ENCODE results near the gene ACACA.

Gene ACACA

DNA sequence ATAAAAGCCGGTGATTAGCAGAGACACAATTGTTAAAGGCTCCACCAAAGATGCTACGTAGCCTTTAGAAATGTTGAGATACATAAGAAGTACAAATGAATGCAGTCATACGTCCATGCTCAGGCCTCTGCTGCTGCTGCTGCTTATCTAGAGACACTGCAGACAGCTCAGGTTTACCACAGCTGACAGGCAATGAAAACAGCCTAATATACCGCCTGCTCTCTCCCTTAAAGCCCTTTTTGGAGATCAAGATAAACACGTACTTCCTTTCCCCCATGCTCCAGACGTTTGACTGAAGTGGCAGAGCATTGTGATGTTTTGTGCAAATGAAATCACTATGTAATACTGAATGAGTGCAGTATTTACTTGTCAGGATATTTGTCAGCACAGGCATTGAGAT, 272.6 kb downstream of the ACACA start:
- no peak for TF ChIP-seq CTCF (IDR thresholded peaks at IDR 0.05; ENCODE audit: poor library complexity, severe bottlenecking)
- DNase-seq (ENCODE audit: low spot score) (no peak), ATAC-seq (ENCODE audit: low read depth) (no peak)
- no peaks in the 10 kb centered on the region for H3K27me3 ChIP-seq (ENCODE audit: insufficient read depth, poor library complexity, severe bottlenecking)
- no peak overlapping the region for H3K27ac ChIP-seq (ENCODE audit: poor library complexity, severe bottlenecking)
- H3K36me3 ChIP-seq (ENCODE audit: low read depth): peaks cover 76% of the 10 kb centered on the region
- H3K4me3 ChIP-seq (ENCODE audit: severe bottlenecking): no peak overlapping the region
- H3K4me1 ChIP-seq (ENCODE audit: insufficient read depth, poor library complexity, severe bottlenecking): no peaks in the 10 kb centered on the region
- no peaks in the 10 kb centered on the region for H3K9me3 ChIP-seq (ENCODE audit: severe bottlenecking)

- Histone ChIP-seq H3K27ac (ENCODE audit: poor library complexity, severe bottlenecking) (no peak overlapping the region), H3K27me3 (ENCODE audit: insufficient read depth, poor library complexity, severe bottlenecking) (no peaks in the 10 kb centered on the region), H3K9me3 (ENCODE audit: severe bottlenecking) (no peaks in the 10 kb centered on the region), H3K4me1 (ENCODE audit: insufficient read depth, poor library complexity, severe bottlenecking) (no peaks in the 10 kb centered on the region), H3K36me3 (ENCODE audit: low read depth) (peaks cover 78% of the 10 kb centered on the region), H3K4me3 (ENCODE audit: severe bottlenecking) (no peak overlapping the region)
- no peak for TF ChIP-seq CTCF (IDR thresholded peaks at IDR 0.05; ENCODE audit: poor library complexity, severe bottlenecking)
- ATAC-seq (ENCODE audit: low read depth): no peak
- no peak for DNase-seq (ENCODE audit: low spot score)
These were observed 273.5 kb downstream of the ACACA start for GRCh38 chr17:37133136-37133535.

DNA sequence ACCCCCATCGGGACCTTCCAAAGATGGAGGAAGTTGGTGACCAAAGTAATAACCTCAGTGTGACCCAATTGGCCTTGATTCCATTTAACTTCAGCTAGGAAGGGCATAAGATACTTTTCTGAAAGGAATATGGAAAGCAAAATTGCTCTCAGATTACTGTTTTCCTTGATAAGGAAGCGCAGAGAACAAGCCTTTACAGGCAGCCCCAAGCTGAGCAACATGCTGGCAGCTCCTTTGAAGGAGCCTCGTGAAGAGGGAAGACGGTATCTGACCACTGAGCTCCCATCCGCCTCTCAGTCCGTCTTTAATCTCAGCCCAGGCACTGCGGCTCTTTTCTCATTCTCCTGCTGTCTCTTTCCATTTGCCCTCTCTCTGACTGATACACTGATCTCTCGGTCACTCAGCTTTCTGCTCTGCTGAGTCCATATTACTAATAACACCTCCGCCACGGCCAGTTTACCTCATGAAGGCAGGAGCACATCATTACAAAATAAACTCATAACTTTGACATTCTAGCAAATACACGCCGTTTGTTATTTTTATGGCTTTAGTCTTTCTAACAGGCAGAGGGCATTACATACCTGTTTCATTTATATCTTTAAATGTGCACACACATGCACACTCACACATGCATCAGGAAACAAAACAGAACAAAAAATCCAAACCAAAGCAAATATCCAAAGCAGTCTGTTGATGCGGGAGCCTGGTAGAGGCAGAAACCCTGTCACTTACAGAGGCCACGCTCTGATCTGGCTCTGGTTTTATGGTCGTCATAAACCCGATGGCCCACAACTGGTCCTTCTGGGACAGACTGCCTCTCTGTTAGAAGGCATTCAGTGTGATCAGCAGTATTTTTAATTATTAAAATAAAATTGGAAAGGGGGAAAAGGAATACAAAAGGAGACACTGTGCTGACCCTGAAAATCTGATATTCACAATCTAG, 274.7 kb downstream of the ACACA start:
- no peaks in the 10 kb centered on the region for H3K4me1 ChIP-seq (ENCODE audit: insufficient read depth, poor library complexity, severe bottlenecking)
- no peak overlapping the region for H3K4me3 ChIP-seq (ENCODE audit: severe bottlenecking)
- no peak overlapping the region for H3K27ac ChIP-seq (ENCODE audit: poor library complexity, severe bottlenecking)
- no peak for TF ChIP-seq CTCF (IDR thresholded peaks at IDR 0.05; ENCODE audit: poor library complexity, severe bottlenecking)
- H3K9me3 ChIP-seq (ENCODE audit: severe bottlenecking): no peaks in the 10 kb centered on the region
- H3K36me3 ChIP-seq (ENCODE audit: low read depth): peaks cover 74% of the 10 kb centered on the region
- no peak for DNase-seq (ENCODE audit: low spot score)
- H3K27me3 ChIP-seq (ENCODE audit: insufficient read depth, poor library complexity, severe bottlenecking): no peaks in the 10 kb centered on the region
- no peak for ATAC-seq (ENCODE audit: low read depth)

- H3K36me3 ChIP-seq (ENCODE audit: low read depth): peaks cover 79% of the 10 kb centered on the region
- DNase-seq (ENCODE audit: low spot score) (no peak), ATAC-seq (ENCODE audit: low read depth) (no peak)
- no peak for TF ChIP-seq CTCF (IDR thresholded peaks at IDR 0.05; ENCODE audit: poor library complexity, severe bottlenecking)
- no peak overlapping the region for H3K27ac ChIP-seq (ENCODE audit: poor library complexity, severe bottlenecking)
- H3K9me3 ChIP-seq (ENCODE audit: severe bottlenecking): no peaks in the 10 kb centered on the region
- no peak overlapping the region for H3K4me3 ChIP-seq (ENCODE audit: severe bottlenecking)
- no peaks in the 10 kb centered on the region for H3K27me3 ChIP-seq (ENCODE audit: insufficient read depth, poor library complexity, severe bottlenecking)
- no peaks in the 10 kb centered on the region for H3K4me1 ChIP-seq (ENCODE audit: insufficient read depth, poor library complexity, severe bottlenecking)
These were observed 275.6 kb downstream of the ACACA start for GRCh38 chr17:37130984-37131446.

DNA sequence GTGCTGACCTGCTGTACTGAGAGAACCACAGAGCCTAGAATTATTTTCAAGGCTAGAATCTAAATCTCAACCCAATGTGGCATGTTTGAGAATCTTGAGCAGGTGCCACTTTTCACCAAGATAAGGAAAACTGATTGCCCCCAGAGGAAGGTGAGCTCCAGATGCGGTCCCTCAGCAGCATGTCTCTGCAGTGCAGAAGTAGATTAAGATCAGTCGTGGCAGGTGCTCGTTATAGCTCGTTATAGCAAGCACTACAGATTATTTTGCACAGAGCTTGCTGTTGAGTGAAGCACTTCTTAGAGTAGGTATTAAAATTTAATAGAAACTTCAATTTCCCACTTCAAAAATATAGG, 281.8 kb downstream of the ACACA start:
- Histone ChIP-seq H3K4me1 (ENCODE audit: insufficient read depth, poor library complexity, severe bottlenecking) (no peaks in the 10 kb centered on the region), H3K27ac (ENCODE audit: poor library complexity, severe bottlenecking) (no peak overlapping the region), H3K27me3 (ENCODE audit: insufficient read depth, poor library complexity, severe bottlenecking) (no peaks in the 10 kb centered on the region), H3K36me3 (ENCODE audit: low read depth) (peaks cover 95% of the 10 kb centered on the region), H3K4me3 (ENCODE audit: severe bottlenecking) (no peak overlapping the region), H3K9me3 (ENCODE audit: severe bottlenecking) (no peaks in the 10 kb centered on the region)
- TF ChIP-seq CTCF (IDR thresholded peaks at IDR 0.05; ENCODE audit: poor library complexity, severe bottlenecking): no peak
- DNase-seq (ENCODE audit: low spot score): no peak
- ATAC-seq (ENCODE audit: low read depth): no peak
